ENCODE measurements around the gene CABLES1.
"Not testable (repeated sequence)": the region's sequence is repeated elsewhere in the genome, so short reads cannot be mapped to it uniquely, and the experiment has no call there.

CABLES1 gene

DNA sequence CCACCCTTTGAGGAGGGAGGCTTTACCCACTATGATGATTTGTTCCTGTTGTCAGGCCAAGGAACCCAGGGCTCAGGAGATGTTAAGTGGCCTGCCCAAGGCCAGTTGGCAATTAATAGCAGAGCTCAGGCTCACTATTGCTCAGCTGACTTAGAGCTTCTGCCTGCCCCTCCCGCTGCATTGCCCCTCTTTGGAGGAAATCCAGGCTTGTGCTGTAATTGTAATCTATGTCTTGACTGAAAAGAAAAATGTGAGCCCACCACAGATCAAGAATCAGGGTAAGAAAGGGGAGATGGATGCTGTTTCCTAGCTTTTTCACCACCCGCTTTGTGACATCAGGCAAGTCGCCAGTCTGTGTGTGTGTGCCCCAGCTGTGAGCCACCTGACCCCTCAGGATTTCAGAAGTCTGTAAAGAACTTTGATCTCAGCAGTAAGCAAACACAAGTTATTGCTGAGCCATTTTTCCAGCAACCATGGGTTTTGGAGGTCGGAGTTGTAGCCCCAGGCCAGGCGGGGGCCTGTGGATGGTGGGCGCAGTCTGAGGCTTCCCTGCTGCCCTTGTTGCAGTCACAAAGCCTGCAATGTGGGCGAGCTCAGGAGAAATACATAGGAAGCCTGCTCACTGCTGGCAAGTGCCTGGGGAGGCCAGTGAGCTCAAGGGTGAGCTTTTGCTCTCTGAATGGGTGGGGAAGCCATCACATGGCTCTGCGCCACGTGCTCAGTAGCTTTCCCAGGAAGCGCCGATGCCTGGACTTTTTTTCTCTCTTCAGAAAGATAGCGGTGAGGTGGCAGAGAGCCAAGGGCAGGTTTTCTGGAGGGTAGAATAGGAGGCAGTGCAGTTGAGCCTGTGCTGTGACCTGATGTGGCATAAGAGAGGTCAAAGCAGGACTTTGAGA, 6.1 kb downstream of the CABLES1 start:
- peak; percentile 30 for DNase-seq (ENCODE audit: low spot score)

GRCh38 chr18:23142251-23142929, 7.1 kb downstream of the CABLES1 start:
- DNase-seq (ENCODE audit: low spot score): no peak

DNA sequence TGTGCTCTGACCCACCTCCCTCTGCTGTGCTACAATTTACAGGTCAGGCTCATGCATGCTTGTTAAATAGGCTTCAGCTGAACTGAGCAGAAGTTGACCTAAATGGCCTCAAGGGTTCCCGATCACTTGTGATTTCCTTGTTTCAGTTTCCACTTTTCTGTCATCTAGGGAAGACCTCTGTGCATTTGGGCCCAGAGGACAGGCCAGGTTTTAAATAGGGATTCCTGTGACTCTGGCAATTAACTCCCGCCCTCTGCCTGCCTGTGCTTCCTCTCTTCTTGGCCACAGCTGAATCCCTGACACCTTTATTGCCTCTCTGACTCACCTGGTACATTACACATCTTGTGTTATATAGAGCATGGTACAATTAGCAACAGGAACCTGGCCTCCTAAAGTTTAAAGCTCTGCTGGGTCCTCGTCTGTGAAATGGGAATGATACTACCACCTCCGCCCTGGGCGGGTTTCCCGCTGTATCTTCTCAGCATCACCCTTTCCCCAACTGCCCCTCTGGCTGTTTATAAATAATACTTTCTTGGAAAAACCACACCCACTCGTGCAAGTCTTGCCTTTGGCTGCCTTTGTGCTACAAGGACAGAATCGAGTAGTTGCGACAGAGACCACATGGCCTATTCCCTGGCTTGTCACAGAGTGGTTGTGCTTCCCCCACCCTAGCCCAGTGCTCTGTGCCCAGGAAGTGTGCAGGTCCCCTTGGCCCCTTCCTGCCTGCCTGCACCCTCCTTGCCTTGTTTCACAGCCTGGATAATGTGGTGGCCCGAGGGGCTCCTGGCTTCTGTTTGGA, 7.9 kb downstream of the CABLES1 start:
- DNase-seq (ENCODE audit: low spot score): peak; percentile 39

DNA sequence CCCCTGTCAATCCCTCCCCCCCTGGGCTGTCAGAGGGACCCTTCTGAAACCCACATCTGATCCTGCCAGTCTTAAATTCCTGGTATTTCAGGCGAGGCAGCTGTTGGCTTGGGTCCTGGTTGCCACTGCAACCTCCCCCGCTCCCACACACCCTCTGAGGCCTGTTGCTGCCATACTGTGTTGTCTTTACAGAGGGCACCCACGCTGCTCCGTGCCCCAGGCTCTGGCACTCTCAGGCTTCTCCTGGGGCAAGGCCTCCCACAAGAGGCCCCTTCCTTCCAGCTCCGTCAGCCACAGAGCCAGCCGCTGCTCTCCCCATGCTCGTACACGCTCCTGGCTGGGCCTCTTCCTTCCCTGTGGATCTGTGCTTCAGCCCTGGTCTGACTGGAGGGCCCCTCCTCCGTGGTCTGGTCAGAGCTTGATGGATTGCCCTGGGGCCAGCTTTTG, 8.6 kb downstream of the CABLES1 start:
- no peak for DNase-seq (ENCODE audit: low spot score)

DNA sequence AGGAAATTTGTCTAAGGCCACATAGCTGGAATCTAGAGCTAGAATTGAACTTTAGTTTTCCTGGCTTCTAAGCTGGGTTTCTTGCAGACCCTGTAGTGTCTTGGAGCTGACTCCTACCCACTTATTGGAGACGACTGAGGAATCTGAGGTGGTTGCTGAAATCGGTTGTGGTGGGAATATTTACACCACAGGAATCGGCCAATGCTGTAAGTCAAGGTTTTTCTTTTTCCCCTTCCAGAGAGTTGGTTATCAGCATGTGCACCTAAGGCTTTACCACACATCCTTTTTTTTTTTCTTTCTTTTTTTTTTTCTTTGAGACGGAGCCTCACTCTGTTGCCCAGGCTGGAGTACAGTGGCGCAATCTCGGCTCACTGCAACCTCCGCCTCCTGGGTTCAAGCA, 9.4 kb downstream of the CABLES1 start:
- no peak for DNase-seq (ENCODE audit: low spot score)

DNA sequence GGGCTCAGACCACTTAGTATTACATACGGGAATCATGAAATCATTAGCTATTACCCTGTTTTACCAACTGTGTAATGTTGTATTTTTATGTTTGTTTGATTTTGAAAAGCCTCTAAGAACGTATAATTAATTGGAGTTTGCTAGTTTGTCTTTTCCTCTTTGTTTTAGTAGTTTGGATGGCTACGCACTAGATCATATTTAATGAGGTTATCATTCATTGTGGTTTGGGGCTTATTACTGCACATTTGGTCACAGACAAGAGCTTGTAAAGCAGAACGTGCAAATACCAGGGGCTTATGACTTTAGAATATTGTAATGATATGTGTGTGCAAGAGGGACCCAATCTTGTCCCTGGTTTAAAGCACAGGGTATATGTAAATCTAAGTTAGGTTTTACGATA, 10.3 kb downstream of the CABLES1 start:
- DNase-seq (ENCODE audit: low spot score): no peak

DNA sequence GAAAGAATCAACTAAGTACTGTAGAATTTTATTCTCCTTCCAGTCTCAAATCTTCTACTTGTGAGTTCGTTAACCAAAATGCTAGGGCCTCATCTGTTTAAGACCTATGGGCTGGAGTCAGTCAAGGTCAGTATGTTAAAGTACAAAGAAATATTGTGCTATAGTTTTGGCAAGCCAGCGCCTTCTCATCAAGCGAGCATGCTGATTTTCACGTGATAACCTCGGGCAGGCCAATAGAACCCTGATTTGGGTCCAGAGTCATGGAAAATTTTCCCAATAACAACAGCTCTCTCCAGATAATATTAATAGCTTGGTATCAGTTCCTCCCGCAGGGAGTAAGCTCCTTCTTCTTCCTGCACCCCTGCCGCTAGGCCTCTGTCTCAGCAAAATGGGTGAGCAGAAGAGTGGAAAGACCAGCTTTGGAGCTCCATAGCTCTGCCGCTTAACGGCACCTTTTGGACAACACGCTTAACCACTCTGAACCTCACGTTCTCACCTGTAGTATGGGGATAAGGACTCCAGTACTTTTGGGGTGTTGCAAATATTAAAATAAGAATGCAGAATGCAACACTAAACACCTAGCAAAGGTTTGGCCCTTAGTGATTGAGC, 11.7 kb downstream of the CABLES1 start:
- no peak for DNase-seq (ENCODE audit: low spot score)

- DNase-seq (ENCODE audit: low spot score): no peak
These were observed 13.1 kb downstream of the CABLES1 start for GRCh38 chr18:23148382-23148781.

GRCh38 chr18:23149570-23149969, 14.3 kb downstream of the CABLES1 start:
- no peak for DNase-seq (ENCODE audit: low spot score)

- no peak for DNase-seq (ENCODE audit: low spot score)
These were observed 16.3 kb downstream of the CABLES1 start for GRCh38 chr18:23151414-23152099.

GRCh38 chr18:23154030-23154429, 18.7 kb downstream of the CABLES1 start:
- DNase-seq (ENCODE audit: low spot score): no peak

DNA sequence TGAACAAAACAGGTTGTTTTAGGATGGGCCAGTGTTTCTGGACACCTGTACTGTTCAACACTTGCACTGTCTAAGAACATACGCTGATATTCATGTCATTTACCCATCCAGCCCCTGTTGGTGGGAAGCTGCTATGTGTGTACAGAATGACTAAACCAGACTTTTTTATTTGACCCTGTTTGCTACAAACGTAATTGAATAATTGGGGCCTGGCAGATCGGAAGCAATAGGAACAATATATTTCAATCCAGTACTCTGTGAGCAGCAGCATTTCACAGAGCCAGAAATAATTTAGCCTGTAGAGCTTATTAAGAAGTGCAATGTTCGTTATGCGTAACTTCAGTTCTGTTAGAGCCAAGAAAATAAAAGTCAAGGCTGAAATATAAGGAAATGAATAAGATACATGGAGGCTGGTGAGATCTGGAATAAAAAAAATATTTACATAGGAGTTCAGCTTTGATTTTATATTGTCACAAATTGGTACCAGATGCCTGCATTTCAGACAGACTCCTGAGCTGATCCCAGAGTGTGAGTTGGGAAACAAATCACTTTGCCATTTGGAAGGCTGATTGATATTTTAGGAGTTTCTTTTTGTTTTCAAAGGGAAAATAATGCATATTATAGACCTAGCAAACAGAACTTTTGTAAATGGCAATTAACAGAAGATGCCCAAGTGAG, 19.7 kb downstream of the CABLES1 start:
- no peak for DNase-seq (ENCODE audit: low spot score)

DNA sequence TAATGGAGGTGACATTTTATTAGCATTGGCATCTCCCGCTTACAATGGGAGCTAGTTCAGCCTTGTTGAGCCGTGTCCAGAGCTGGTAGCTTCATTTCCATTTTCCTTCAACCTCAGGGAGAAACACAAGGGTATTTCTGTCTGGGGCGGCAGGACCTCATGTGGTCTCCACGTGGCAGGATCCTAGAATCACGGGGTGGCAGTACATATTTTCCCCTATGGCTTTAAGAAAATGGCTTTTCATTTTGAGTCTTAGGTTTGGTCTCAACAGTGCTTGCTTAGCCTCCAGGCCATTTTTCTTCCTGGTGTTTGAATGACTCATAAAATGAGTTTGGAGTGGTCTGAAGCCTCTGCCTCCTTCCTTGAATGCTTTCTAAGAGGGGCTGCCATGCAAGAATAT, 20.3 kb downstream of the CABLES1 start:
- no peak for DNase-seq (ENCODE audit: low spot score)

- DNase-seq (ENCODE audit: low spot score): no peak
These were observed 20.8 kb downstream of the CABLES1 start for GRCh38 chr18:23156134-23156533.

DNA sequence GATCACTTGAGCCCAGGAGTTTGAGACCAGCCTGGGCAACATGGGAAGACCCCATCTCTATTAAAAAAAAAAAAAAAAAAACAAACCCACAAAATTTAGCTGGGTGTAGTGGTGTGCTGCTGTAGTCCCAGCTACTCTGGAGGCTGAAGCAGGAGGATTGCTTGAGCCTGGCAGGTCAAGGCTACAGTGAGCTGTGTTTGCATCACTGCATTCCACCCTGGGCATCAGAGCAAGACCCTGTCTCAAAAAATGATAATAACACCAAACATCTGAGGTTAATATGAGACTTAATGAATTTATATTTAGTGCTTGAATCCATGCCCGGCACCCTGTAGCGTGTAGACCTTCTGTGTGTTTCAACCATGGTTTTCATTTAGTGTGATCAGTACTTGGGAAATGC, 22.8 kb downstream of the CABLES1 start:
- DNase-seq (ENCODE audit: low spot score): no peak

DNA sequence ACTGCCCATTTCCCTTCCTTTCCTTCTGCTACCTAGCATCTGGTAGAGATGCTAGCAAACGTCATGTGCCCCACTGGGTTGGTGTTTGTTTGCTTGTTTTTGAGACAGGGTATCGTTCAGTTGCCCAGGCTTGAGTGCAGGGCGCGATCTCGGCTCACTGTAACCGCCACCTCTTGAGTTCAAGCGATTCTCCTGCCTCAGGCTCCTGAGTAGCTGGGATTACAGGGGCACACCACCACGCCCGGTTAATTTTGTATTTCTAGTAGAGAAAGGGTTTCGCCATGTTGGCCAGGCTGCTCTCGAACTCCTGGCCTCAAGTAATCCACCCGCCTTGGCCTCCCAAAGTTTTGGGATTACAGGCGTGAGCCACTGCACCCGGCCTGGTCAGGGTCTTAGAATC, 23.6 kb downstream of the CABLES1 start:
- not testable (repeated sequence) for DNase-seq (ENCODE audit: low spot score)

- no peak for DNase-seq (ENCODE audit: low spot score)
These were observed 24.1 kb downstream of the CABLES1 start for GRCh38 chr18:23159344-23159743.

- DNase-seq (ENCODE audit: low spot score): no peak
These were observed 27.2 kb downstream of the CABLES1 start for GRCh38 chr18:23162473-23162872.

GRCh38 chr18:23163786-23164533, 28.7 kb downstream of the CABLES1 start:
- DNase-seq (ENCODE audit: low spot score): no peak

Data from GM03348 (cell line).